ENCODE measurements around the gene STX16. TPM values are rescaled to one million over a fixed set of nuclear protein-coding genes. Genes with fewer than 3 reads are reported as not detected.

STX16 gene
- total RNA-seq, 1 donor from 2014 or later: 87.5 TPM

DNA sequence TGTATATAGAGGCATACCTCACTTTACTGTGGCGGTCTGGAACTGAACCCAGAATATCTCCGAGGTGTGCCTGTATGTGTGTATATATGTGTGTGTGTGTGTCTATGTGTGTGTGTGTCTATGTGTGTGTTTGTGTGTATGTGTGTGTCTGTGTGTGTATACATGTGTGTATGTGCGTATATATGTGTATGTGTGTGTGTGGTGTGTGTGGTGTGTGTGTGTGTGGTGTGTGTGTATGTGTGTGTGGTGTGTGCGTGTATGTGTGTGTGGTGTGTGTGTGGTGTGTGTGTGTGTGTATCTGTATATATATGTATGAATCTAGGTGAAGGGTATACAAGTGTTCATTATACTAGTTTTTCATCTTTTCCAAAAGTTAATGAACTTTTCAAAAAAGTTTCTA lies 37.3 kb downstream of the STX16 start:
- TF ChIP-seq, protein P1, sequence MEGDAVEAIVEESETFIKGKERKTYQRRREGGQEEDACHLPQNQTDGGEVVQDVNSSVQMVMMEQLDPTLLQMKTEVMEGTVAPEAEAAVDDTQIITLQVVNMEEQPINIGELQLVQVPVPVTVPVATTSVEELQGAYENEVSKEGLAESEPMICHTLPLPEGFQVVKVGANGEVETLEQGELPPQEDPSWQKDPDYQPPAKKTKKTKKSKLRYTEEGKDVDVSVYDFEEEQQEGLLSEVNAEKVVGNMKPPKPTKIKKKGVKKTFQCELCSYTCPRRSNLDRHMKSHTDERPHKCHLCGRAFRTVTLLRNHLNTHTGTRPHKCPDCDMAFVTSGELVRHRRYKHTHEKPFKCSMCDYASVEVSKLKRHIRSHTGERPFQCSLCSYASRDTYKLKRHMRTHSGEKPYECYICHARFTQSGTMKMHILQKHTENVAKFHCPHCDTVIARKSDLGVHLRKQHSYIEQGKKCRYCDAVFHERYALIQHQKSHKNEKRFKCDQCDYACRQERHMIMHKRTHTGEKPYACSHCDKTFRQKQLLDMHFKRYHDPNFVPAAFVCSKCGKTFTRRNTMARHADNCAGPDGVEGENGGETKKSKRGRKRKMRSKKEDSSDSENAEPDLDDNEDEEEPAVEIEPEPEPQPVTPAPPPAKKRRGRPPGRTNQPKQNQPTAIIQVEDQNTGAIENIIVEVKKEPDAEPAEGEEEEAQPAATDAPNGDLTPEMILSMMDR (IDR thresholded peaks at IDR 0.05; ENCODE audit: unreplicated experiment): no peak
- Mint-ChIP-seq H3K36me3 (peaks cover 14% of the 10 kb centered on the region), H3K4me3 (no peak overlapping the region), H3K27me3 (ENCODE audit: low read depth) (no peaks in the 10 kb centered on the region), H3K4me1 (peaks cover 2% of the 10 kb centered on the region), H3K9me3 (no peaks in the 10 kb centered on the region), H3K27ac (no peak overlapping the region)
- no peak for DNase-seq (ENCODE audit: low spot score in 2 of 2, unreplicated experiment in 2 of 2)

DNA sequence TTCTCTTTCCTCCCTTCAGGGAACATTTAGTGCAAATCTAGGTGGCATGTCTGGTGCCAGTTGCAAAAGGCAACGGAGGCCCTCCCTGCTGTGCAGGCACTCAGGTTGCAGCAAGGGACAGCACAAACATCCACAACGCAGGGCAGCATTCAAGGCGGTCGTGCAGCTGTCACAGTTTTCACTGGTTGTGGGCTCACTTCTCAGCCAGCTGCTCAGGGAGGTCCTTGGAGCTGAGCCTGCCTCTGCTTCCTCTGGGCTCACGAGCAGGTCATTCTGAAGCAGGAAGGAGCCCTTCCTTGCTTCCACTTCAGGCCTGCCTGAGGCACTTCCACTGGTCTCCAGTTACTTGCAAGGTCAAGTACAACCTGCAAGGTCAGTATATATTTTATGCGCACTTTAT lies 37.8 kb downstream of the STX16 start:
- DNase-seq (ENCODE audit: low spot score in 2 of 2, unreplicated experiment in 2 of 2): no peak
- Mint-ChIP-seq H3K4me3 (no peak overlapping the region), H3K9me3 (no peaks in the 10 kb centered on the region), H3K27ac (no peak overlapping the region), H3K4me1 (peaks cover 6% of the 10 kb centered on the region), H3K27me3 (ENCODE audit: low read depth) (no peaks in the 10 kb centered on the region), H3K36me3 (peaks cover 14% of the 10 kb centered on the region)
- TF ChIP-seq, protein P1 (IDR thresholded peaks at IDR 0.05; ENCODE audit: unreplicated experiment): no peak

DNA sequence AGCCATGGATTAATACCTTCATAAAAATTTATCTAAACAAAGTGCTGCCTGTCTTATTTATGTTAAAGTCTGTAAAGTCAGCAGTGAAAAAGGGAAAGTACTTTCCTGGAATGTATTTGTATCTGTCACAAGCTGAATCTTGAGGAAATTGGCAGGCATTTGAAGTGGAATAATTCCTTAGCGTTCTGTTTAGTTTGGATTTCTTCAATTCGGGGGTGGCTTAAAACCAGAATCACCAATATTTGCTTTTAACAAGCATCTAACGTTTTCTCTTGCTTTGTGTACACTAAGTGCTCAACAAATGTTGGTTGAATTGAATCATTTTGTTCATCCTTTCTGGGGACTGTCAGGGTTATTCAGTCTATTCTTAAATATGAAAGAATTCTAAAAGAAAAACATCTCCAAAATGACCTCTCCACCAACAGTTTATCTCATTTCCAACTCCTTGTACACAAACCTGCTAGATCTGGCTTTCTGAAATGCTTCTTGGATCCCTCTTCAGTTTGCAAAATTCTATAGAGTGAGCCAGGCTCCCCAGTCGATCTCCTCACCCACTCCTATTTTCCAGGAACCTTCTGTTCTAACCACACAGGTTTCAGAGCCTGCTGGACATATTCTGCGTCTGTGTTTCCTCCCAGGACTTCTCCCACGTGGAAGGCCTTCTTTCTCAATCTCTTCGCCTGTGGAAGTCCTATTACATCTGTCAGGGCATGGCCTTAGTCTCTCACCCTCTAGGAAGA lies 39.5 kb downstream of the STX16 start:
- Mint-ChIP-seq H3K36me3 (peaks cover 6% of the 10 kb centered on the region), H3K27me3 (ENCODE audit: low read depth) (no peaks in the 10 kb centered on the region), H3K4me1 (peaks cover 11% of the 10 kb centered on the region), H3K27ac (peak overlapping the region; percentile 47), H3K9me3 (no peaks in the 10 kb centered on the region), H3K4me3 (peak overlapping the region; percentile 4)
- TF ChIP-seq, protein P1 (IDR thresholded peaks at IDR 0.05; ENCODE audit: unreplicated experiment): no peak
- DNase-seq (ENCODE audit: low spot score in 2 of 2, unreplicated experiment in 2 of 2): no peak

DNA sequence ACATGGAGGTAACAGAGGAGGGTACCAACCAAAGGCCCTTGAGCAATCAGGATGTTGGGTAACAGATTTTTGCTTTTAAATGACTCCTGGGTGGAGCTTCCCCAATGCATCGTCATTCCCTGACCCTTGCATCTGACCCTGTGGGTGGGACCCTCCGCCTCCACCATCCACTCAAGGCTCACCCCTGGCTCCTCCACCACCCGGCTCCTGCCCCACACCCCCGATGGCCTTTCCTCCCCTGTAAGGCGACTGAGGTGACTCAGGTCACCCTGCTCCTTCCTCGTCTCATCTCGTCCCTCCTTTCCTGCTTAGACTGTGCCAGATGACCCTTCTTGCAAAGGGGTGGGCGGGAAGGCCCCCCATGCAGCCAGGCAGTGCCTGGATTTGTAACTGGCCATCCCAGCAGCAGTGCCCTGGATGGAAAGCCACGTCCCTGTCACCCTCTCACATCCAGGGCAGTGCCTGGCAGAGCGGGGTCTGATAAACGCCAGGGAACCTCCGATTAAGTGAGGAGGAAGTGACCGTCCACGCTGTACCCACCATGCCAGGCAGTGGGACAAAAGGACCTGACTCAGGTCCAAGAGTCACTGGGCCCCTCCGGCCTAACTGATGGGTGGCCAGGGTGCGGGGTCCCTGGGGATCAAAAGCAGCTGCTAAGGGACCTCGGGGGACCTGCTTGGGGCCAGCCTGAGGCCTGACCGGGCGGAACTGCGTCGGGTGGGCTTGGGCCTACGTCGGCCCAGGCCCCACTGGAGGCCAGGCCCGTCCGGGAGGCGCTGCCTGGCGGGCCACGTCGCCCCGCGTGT lies 40.9 kb downstream of the STX16 start:
- H3K9me3 Mint-ChIP-seq: no peaks in the 10 kb centered on the region
- TF ChIP-seq, protein P1 (IDR thresholded peaks at IDR 0.05; ENCODE audit: unreplicated experiment): no peak
- H3K4me3 Mint-ChIP-seq: peak overlapping the region; percentile 53
- no peaks in the 10 kb centered on the region for H3K27me3 Mint-ChIP-seq (ENCODE audit: low read depth)
- peaks cover 14% of the 10 kb centered on the region for H3K4me1 Mint-ChIP-seq
- peak overlapping the region; percentile 71 for H3K27ac Mint-ChIP-seq
- H3K36me3 Mint-ChIP-seq: peaks cover 2% of the 10 kb centered on the region
- DNase-seq (ENCODE audit: low spot score in 2 of 2, unreplicated experiment in 2 of 2): no peak

DNA sequence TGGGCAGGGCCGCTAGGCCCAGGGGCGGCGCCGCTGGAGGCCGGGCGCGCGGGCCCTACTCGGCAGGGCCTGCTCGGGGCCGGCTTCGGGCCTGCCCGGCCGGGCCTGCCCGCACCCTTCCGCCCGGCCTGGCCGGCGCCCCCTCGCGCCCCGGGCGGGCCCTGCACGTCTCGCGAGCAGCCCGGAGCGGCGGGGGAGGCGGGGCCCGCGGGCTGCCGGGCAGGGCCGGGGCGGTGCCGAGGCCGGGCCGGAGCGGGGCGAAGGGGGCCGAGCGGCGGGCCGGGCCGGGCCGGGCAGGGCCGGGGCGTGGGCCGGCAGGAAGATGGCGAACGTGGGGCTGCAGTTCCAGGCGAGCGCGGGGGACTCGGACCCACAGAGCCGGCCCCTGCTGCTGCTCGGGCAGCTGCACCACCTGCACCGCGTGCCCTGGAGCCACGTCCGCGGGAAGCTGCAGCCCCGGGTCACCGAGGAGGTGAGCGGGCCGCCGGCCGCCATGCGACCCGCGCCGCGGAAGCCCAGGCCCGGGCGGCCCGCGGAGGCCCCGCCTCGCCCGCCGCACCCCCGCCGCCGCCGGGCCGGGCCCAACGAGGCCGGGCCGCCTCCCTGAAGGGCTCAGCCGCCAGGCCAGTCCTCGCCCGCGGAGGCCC lies 41.6 kb downstream of the STX16 start, which contains the start of gene NPEPL1:
NPEPL1 (plus strand) TSS at position 222 of the 647 bp plus-strand sequence; CDS start at position 323, 101 bp downstream.
- H3K4me3 Mint-ChIP-seq: peak within 1 kb of the TSS; percentile 70
- DNase-seq (ENCODE audit: low spot score in 2 of 2, unreplicated experiment in 2 of 2): peak; percentile 62 to 69
- H3K9me3 Mint-ChIP-seq: no peaks in the 10 kb centered on the region
- H3K27ac Mint-ChIP-seq: peak within 1 kb of the TSS; percentile 71
- H3K4me1 Mint-ChIP-seq: peaks cover 20% of the 10 kb centered on the region
- peaks cover 2% of the 10 kb centered on the region for H3K36me3 Mint-ChIP-seq
- no peaks in the 10 kb centered on the region for H3K27me3 Mint-ChIP-seq (ENCODE audit: low read depth)
- TF ChIP-seq, protein P1 (IDR thresholded peaks at IDR 0.05; ENCODE audit: unreplicated experiment): no peak
